SU-DHL-6 (cell line): Measurements from ENCODE around the gene SUB1.

Experiments used
- H2AFZ ChIP-seq: fragments of 200-600 bp; sonication (generic); 2 replicates; pipeline ENCODE4 v1.6.1; 2014; ENCODE audit warnings: low read depth, mild to moderate bottlenecking, moderate library complexity, mixed read lengths, antibody characterized with exemption, low read length; ENCODE audit not compliant: severe bottlenecking
- H3F3A ChIP-seq: fragments of 200-600 bp; shearing (Covaris generic); 2 replicates; pipeline ENCODE4 v1.6.0; 2016; ENCODE audit warnings: antibody characterized with exemption, mild to moderate bottlenecking; ENCODE audit not compliant: insufficient read depth
- H3K27ac ChIP-seq: fragments of 200-600 bp; sonication (generic); 2 replicates; pipeline ENCODE4 v1.5.1; 2016; ENCODE audit warnings: low read depth, mild to moderate bottlenecking, low read length, moderate library complexity, mixed read lengths
- H3K27me3 ChIP-seq: fragments of 200-600 bp; sonication (generic), shearing (Covaris generic); 2 replicates; pipeline ENCODE4 v1.6.0; 2014; ENCODE audit warnings: mild to moderate bottlenecking, low read length
- H3K36me3 ChIP-seq: fragments of 200-600 bp; sonication (generic); 2 replicates; pipeline ENCODE4 v1.6.1; 2014; ENCODE audit warnings: mild to moderate bottlenecking, low read length, mixed read lengths
- H3K4me2 ChIP-seq: fragments of 300-600, 200-600 bp; shearing (Covaris generic), sonication (generic); 2 replicates; pipeline ENCODE4 v1.6.0; 2014; ENCODE audit warnings: low read length, low read depth, mild to moderate bottlenecking; ENCODE audit not compliant: poor library complexity, severe bottlenecking
- H3K4me3 ChIP-seq: fragments of 200-600 bp; sonication (generic); 2 replicates; pipeline ENCODE4 v1.5.1; 2014; ENCODE audit warnings: antibody characterized with exemption, low read length, mild to moderate bottlenecking, mixed read lengths; ENCODE audit not compliant: insufficient read depth, poor library complexity, severe bottlenecking
- H3K79me2 ChIP-seq: fragments of 200-600 bp; sonication (generic); 2 replicates; pipeline ENCODE4 v1.6.1; 2014; ENCODE audit warnings: mild to moderate bottlenecking, low read length, moderate library complexity; ENCODE audit not compliant: insufficient read depth
- H3K9ac ChIP-seq: fragments of 200-600 bp; sonication (generic); 2 replicates; pipeline ENCODE4 v1.7.0; 2014; ENCODE audit warnings: mild to moderate bottlenecking, low read length
- H3K9me2 ChIP-seq: fragments of 200-600 bp; sonication (generic); replicated peaks from 2 replicates; pipeline ENCODE4 v1.6.1; 2014; ENCODE audit warnings: low read length; ENCODE audit not compliant: insufficient read depth
- H3K9me3 ChIP-seq: fragments of 200-600 bp; sonication (generic); 2 replicates; pipeline ENCODE4 v1.6.1; 2014; ENCODE audit warnings: low read length, mixed read lengths; ENCODE audit not compliant: insufficient read depth
- H4K20me1 ChIP-seq: fragments of 200-600 bp; sonication (generic); 2 replicates; pipeline ENCODE4 v1.6.1; 2014; ENCODE audit warnings: low read depth, mild to moderate bottlenecking, antibody characterized with exemption, low read length, moderate library complexity, mixed read lengths
- EZH2phosphoT487 ChIP-seq: fragments of 200-600 bp; sonication (generic), shearing (Covaris generic); conservative IDR thresholded peaks from 2 replicates; pipeline ENCODE4 v1.6.1; 2018; ENCODE audit warnings: mild to moderate bottlenecking, antibody characterized with exemption, low read length, moderate library complexity, mixed read lengths
- TF ChIP-seq, protein P1 (sequence below): fragments of 200-600 bp; sonication (generic); IDR thresholded peaks from one replicate; pipeline ENCODE4 v1.5.1; 2017; ENCODE audit warnings: antibody characterized with exemption, mild to moderate bottlenecking, low read length, moderate library complexity; ENCODE audit not compliant: insufficient read depth, poor library complexity, severe bottlenecking

The SUB1 gene

DNA sequence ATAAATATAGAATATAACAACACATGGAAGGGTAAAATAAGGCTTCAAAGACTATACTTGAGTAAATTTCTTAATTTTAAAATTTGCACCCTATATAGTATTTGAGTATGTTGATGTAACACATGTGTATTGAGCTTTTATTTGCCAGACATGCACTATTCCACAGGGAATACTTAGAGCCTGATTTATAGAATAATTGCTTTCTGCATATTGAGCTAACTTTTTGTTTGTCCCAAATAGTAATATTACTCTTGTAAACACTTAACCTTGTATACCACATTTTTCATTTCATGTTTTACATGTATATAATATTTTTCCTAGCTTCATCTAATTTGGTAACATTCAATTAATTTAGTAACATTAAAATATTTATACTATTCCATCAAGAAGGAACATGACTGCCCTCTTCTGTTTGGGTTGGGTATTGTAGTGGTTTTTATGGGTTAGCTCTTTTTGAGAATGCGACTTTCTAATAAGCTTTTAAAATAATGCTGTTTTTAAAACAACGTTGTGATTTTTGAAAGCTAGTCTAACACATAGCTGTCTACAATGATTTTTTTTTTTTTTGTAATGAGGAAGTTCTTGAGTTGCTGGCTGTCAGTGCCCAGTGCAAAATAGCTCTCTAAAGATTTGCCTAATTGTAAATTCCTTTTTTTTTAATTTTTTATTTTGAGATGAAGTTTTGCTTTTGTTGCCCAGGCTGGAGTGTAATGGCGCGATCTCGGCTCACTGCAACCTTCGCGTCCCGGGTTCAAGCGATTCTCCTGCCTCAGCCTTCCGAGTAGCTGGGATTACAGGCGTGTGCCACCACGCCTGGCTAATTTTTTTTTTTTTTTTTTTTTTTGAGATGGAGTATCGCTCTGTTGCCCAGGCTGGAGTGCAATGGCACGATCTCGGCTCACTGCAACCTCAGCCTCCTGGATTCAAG is 4.8 kb downstream of the SUB1 start:
- Histone ChIP-seq H3K27ac (no peak overlapping the region), H3K4me3 (no peak overlapping the region), H3K4me2 (no peak overlapping the region), H2AFZ (no peak overlapping the region), H3K9ac (no peak overlapping the region), H3F3A (peaks cover 9% of the 10 kb centered on the region; the same call in 1 of the 2 replicates), H3K36me3 (peaks cover 15% of the 10 kb centered on the region; the same call in 1 of the 2 replicates), H4K20me1 (peaks cover 20% of the 10 kb centered on the region), H3K27me3 (no peaks in the 10 kb centered on the region), H3K9me3 (no peaks in the 10 kb centered on the region), H3K79me2 (peaks cover 13% of the 10 kb centered on the region), H3K9me2 (no peaks in the 10 kb centered on the region)
- TF ChIP-seq, protein P1, sequence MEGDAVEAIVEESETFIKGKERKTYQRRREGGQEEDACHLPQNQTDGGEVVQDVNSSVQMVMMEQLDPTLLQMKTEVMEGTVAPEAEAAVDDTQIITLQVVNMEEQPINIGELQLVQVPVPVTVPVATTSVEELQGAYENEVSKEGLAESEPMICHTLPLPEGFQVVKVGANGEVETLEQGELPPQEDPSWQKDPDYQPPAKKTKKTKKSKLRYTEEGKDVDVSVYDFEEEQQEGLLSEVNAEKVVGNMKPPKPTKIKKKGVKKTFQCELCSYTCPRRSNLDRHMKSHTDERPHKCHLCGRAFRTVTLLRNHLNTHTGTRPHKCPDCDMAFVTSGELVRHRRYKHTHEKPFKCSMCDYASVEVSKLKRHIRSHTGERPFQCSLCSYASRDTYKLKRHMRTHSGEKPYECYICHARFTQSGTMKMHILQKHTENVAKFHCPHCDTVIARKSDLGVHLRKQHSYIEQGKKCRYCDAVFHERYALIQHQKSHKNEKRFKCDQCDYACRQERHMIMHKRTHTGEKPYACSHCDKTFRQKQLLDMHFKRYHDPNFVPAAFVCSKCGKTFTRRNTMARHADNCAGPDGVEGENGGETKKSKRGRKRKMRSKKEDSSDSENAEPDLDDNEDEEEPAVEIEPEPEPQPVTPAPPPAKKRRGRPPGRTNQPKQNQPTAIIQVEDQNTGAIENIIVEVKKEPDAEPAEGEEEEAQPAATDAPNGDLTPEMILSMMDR = peak; percentile 80
- no peak for TF ChIP-seq EZH2phosphoT487

DNA sequence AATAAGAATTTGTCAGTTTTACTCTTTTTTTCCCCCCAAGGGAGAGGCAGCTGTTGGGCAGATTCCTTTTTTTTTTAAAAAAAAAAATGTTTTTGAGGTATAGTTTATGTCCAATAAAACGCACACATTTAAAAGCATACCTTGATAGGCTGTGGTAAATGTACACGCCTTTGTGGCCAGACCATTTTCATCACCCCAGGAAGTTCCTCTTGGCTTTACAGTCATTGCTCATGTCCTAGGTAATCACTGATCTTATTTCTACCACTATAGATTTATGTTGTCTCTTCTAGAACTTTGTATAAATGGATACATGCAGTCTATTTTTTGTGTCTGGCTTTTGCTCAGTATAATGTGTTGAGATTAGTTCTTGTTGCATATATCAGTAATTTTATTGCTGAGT is 9.8 kb downstream of the SUB1 start:
- H3K27ac ChIP-seq = no peak overlapping the region
- H4K20me1 ChIP-seq = peaks cover under 1% of the 10 kb centered on the region
- H2AFZ ChIP-seq = no peak overlapping the region
- H3K79me2 ChIP-seq = no peaks in the 10 kb centered on the region
- H3K36me3 ChIP-seq = peaks cover 17% of the 10 kb centered on the region; the same call in 1 of the 2 replicates
- no peak overlapping the region for H3K4me3 ChIP-seq
- TF ChIP-seq EZH2phosphoT487 = no peak
- TF ChIP-seq, protein P1 = no peak
- no peak overlapping the region for H3K4me2 ChIP-seq
- 0 out of 2 replicates have a peak, but pooled peaks cover 2% of the 10 kb centered on the region for H3F3A ChIP-seq
- H3K9ac ChIP-seq = no peak overlapping the region
- H3K27me3 ChIP-seq = no peaks in the 10 kb centered on the region
- H3K9me3 ChIP-seq = no peaks in the 10 kb centered on the region
- no peaks in the 10 kb centered on the region for H3K9me2 ChIP-seq

DNA sequence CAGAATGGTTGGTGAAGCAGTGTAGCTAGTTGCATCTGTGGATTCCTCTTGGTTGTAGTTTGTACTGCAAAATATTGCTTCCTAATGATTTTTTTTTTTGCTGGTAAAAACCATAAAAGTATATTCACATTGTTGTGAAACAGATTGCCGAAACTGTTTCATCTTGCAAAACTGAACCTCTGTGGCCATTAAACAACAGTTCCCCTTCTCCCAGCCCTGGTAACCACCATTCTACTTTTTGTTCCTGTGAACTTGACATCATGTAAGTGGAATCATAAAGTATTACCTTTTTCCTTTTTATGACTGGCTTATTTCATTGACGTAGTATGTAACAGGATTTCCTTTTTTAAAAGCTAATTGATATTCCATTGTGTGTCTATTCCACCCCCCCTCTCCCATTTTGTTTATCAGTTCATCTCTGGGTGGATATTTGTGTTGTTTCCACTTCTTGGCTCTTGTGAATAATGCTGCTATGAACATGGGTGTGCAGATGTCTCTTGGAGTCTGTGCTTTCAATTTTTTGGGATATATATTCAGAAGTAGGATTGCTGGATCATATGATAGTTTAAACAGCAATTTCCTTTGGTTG is 11.8 kb downstream of the SUB1 start:
- Histone ChIP-seq H3K27ac (no peak overlapping the region), H3K4me2 (no peak overlapping the region), H3K27me3 (no peaks in the 10 kb centered on the region), H3K9me2 (no peaks in the 10 kb centered on the region), H3K4me3 (no peak overlapping the region), H3K36me3 (peaks cover 16% of the 10 kb centered on the region; the same call in 1 of the 2 replicates), H4K20me1 (no peaks in the 10 kb centered on the region; the same call in 1 of the 2 replicates), H3F3A (no peaks in the 10 kb centered on the region), H2AFZ (no peak overlapping the region), H3K9me3 (no peaks in the 10 kb centered on the region), H3K79me2 (no peaks in the 10 kb centered on the region), H3K9ac (no peak overlapping the region)
- TF ChIP-seq EZH2phosphoT487 = no peak
- TF ChIP-seq, protein P1 = no peak
